ENCODE measurements around the gene IL6ST.

Gene IL6ST

DNA sequence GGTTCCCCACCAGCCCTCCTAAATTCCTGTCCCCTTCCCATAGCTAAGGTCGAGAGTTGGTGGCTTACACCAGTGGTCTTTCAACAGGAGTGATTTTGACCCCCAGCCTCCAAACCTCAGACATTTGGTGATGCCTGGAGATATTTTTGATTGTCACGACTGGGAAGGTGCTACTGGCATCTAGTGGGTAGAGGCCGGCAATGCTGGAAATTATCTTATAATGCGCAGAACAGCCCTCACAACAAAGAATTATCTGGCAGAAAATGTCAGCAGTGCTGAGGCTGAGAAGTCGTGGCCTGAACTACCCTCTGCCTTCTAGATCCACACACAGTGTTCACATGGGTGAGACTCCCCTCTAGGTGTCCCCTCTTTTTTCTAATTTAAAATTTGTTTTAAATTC lies 74.0 kb downstream of the IL6ST start:
- no peak for DNase-seq (ENCODE audit: low spot score)

DNA sequence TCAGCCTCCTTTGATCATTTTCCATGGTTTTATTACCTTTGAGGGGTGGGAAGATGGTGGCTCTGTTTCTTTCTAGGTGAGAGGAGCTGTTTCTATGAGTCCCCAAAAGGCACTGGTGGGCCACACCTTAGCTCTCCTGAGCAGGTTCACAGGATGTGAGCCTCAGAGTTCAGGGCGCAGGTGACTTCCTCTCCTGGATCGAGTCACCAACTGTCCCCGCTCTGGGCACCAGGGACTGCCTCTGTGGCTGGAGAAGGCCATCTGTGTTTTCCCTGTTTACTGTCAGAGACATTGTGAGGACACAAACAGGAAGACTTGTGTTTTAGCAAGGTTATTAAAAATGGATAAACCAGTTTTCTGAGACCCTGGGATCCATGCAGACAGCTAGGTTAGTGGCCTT lies 75.1 kb downstream of the IL6ST start:
- DNase-seq (ENCODE audit: low spot score): no peak

DNA sequence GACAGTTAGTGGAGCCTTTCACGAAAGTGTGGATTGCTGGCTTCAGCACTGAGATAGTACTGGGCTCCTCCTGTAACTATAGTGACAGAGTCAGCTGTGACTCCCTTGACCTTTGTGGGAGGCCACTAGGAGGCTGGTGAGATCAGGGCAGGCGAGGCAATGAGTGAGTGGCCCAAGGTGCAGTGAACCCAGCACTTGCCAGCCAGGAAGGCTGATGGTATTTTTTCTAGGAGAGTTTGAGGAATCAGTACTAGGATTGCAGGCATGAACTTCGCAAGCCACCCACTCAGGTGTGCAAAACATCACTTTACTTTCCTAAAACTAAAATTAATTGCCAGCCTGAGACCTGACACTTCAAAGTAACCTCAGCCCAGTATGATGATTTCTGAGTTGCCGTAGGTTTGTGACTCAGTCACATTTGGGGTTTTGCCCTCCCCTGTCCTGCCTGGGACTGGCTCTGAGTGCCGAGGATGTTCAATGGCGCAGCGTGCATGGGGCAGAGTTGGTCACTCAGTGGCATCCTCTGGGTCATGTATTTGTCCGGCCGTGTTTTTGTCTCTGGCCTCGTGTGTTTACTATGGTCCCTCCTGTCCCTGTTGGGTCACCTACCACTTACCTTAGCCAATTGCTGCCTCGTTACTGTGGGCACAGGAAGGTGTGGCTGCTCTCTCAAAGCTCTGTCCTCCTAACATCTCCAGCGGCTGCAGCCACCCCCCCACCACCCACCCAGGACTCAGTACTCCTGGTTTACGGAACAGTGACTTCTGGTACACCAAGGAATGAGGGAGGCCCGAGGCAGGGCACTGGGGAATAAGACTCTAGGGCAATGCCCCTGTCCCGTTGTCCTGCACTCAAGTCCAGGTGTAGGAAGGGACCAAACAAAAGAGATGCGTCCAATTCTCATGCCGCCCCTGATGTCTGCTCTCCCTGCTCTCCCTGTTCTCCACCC lies 76.4 kb downstream of the IL6ST start:
- no peak for DNase-seq (ENCODE audit: low spot score)

DNA sequence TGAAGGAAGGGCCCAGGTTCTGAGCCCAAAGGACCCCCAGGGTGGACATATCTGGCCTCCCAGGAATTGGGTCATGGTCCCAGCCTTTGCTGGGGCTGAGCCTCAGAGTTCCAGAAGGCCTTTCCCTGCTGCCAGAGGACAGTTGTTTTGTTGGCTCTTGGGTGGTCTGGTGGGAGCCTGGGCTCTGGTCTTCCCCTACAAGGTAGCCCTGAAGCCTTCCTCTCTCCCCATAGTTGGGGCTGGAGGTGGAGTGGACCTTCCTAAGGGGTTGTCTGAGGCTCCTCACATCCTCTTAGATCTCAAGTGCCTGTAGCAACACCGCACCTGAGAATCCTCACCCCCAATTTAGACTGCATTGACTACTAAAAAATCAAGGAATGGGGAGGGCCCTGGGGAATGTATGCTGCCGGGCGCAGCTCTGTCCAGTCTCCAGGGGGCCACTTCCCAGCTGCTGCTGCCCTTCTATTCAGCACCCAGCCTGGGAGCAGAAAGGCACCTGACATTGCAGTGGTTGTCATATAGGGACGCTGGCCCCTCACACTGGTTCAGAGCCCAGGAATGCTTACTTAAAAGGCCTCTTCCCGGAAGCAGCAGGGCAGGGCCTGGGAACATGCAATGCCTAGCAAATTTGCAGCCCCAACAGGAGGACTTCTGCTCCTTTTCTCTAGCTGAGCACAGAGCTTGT lies 77.2 kb downstream of the IL6ST start:
- DNase-seq (ENCODE audit: low spot score): no peak

DNA sequence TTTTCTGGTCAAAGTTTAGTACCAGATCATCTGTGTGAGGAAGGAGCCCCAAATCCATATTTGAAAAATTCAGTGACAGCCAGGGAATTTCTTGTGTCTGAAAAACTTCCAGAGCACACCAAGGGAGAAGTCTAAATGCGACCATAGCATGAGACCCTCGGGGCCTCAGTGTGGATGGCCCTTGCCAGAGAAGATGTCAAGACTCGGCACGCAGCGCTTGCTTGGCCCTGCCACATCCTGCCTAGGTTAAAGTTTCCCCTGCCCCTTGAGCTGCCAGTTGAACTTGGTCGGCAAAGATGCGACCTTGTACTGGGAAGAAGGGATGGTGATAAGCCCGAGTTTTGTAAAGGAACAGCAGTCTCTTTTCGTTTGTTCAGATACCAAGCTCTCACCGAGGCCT lies 77.8 kb downstream of the IL6ST start:
- no peak for DNase-seq (ENCODE audit: low spot score)

DNA sequence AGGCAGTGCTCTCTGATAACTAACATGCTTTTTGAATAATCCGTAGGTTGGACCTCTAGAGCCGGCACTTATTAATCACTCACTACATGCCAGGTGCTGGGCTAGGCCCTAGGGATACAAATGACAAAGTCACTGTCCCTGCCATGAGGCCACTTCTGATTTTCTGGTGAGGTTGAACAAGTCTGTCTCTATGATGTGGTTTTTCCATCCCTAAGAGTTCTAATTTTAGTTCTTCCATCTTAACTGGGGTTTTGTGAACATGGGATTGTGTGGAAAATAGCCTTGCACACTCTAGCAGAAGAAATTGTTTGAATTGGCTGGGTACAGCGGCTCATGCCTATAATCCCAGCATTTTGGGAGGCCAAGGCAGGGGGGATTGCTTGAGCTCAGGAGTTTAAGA lies 79.0 kb downstream of the IL6ST start:
- no peak for DNase-seq (ENCODE audit: low spot score)

DNA sequence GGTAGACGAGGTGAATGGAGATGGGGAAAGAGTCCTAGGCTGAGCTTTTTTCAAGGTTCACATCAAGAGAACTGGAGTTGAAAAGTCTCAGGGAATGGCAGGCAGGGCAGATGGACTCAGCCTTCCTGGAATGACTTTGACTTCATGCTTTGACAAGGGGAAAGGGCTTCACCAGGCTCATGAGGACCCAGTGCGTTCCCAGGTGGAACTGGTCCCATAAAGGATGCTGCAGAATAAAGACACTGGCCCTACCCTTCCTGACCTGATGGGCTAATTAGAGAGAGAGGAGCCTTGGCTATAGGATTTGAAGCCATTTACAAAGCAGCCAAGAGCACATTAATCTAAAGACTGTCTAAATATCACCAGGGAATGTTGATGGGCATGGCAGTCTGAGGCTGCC lies 79.8 kb downstream of the IL6ST start:
- DNase-seq (ENCODE audit: low spot score): no peak

DNA sequence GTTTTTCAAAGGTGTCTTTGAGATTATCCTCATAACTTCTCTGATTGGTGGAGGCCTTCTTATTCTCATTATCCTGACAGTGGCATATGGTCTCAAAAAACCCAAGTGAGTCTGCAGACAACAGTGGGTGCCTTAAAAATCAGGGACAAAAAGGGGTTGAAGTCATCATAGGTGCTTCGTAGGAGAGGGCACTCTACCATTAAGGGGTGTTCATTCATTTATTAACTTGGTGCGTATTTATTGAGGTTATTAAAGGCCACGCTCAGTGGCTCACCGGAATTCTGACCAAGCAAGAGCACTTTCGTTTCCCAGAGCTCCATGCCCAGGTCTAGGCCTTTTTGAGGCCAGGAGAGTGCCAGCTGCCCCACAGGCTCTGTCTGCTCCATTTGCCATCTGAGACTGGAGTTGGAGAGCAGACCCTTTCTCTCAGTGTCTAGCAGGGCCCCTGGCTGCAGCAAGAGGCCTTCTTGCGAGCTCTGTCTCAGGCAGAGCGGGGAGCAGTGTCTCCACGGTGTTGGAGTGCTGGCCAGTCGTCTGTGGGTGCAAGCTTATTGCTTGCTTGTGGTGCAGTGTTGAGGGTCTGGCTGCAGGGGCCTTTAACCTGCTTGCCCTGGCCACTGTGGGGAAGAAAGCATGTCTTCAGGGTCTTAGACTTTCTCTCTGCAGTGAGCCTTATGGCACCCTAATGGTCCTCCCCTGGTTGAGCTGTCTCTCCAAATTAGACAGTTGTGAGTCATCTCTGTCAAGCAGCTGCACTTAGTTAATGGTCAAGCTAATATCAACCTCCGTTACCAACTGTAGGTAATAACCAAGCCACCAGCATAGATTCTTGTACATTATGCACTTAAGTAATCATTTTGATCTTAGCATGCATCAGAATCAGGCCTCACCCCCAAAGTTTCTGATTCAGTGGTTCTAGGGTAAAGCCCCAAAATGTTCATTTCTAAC lies 81.0 kb downstream of the IL6ST start:
- DNase-seq (ENCODE audit: low spot score): no peak

DNA sequence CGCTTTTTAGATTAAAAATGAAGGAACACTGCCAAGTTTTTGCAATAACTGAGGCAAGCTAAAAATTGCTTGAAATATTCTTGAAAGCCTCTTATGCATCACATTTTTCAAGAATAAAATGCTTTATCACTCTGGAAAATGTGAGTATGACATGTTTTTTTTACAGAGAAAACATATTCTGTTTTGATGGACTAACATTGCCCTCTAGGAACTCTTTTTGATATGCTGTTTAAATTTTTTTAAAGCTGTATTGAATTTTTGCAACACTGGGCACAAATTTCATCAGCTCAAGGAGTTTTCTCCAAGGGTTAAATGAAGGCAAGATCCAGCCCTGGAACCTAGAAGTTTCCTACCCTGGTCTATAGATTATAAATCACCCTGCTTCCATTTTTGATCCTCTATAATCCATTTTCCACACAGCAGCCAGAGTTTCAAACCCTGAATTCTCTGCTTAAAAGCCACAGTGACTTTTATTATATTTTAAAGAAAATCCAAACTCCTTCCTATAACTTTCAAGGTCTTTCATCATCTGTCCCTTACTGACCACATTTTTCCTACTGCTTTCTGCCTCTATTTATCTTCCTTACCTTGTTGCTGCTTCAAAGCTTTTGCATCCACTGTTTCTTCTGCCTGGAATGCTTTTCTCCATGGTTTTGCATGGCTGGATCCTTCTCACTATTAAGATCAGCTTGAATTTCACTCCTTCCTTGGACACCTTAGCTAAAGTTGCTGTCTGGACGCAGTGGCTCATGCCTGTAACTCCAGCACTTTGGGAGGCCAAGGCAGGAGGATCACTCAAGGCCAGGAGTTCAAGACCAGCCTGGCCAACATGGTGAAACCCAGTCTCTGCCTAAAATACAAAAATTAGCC lies 82.7 kb downstream of the IL6ST start:
- DNase-seq (ENCODE audit: low spot score): no peak

DNA sequence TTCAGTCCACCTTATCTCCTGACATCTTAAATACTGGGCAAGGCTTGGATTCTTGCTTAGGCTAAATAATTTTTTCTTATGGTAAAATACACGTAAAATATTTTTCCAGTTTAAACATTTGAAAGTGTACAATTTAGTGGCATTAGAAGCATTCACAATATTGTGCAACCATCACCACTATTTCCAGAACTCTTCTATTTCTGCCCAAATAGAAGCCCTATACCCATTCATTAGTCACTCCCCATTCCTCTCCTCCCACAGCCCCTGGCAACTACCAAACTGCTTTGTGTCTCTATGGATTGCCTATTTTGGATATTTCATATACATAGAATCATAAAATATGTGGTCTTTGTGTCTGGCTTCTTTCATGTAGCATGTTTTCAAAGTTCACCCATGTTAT lies 86.0 kb downstream of the IL6ST start:
- DNase-seq (ENCODE audit: low spot score): no peak

DNA sequence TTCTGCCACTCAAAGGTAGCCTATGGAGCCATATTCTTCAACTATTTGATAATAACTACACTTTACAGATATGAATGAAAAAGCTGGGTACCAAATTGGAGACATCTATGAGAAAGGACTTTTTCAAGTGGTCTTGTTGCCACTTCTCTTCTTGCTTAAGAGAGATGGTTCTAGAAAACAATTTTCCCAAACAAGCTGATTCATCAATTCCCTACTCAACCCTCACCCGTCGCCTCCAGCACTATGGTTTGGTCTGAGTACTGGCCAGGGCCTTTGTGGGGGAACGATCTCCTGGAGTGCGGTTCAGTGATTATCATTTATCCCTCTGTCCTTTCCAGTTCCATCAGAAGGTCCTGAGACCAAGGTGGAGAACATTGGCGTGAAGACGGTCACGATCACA lies 86.8 kb downstream of the IL6ST start:
- DNase-seq (ENCODE audit: low spot score): no peak

DNA sequence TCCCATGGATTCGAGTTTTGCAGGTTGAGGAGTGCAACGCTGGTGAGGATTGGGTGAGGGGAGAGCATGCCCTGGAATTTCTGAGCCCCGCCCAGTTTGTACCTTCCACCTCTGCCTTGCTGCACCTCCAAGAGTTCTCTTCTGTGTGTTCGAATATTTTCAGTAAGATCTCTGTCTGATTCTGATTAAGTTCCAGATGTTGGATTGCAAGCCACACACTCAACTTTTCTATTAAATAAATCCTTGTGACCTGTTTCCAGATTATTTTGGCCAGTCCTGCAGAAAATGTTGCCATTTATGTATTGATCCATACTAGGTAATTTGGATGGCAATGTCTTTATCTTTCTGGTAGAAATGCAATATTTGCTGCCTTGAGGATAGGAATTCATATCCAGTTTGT lies 89.5 kb downstream of the IL6ST start:
- no peak for DNase-seq (ENCODE audit: low spot score)

DNA sequence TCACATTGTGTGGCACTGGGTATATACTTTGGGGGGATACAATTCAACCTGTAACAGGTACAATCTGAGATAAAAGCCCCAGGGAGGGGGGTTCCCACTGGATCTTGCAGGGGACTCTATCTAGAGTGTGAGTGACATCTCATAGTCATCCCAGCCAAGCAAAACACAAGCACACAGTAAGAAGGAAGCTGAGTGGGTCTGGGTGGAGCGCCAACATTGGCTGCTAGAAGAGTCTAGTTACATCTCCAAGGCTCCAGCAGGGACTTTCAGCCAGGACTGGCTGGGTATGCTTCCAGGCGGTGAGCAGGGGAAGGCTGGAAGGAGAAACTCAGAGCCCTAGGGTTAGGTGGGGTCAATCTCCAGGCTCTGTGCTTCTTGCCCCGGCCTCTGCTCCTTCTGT lies 90.6 kb downstream of the IL6ST start:
- no peak for DNase-seq (ENCODE audit: low spot score)

DNA sequence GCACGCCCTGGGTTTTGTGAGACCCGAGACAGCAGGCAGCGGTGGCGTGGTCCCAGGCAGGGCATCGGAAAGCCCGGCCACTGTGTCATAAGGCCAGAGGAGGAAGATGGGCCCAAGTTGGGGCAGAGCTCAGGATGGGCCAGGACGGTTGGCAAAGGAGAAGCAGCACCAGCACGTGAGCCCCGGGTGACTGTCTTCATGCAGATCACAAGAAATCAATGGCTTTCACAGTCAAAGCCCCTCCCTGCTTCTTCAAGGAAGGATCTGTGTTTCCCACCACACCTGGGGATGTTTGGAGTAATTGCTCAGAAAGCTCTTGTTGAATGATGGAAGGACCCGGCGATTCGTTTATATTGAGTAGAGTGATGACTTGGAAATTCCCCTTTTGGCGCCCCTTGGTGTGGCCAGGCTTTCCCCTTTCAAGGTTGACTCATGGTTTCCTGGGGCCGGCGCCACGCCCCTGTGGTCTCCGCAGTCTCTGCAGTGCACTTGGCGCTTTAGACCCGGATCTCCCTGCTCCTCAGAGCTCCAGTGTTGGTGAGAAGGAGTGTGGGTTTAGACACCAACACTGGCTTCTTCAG lies 91.6 kb downstream of the IL6ST start:
- no peak for DNase-seq (ENCODE audit: low spot score)

DNA sequence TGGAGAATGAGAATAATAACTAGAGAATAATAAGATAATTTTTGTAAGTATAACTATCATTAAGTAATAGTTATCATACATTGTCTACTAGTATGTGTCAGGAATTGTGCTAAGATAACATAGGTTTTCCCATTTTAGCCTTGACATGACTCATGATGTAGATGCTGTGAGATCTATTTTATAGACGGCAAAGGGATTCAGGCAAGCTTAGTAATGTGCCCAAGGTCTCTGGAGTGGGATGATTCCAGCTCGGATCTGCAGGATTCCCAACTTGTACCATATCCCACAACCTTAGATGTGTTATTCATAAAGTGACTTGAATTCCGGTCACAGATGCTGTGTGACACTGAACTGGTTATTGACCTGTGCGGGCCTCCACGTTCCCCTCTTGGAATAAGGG lies 92.1 kb downstream of the IL6ST start:
- no peak for DNase-seq (ENCODE audit: low spot score)

DNA sequence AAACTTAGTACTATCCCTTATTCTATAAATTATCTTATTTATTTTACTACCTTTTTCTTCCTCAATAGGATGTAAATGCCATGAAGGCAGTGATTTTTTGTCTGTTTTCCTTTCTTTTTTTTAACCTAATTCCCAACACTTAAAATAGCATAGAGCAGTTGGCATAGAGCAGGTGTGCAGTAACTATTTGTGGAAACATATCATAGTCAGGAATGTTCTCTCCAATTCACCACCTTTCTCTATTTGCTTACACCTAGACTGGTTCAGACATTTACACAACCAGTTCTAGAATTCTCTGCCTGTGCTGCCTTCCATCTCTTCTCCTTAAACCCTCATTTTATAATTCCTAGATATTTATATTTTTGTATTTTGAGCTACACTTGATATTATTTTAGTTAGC lies 94.0 kb downstream of the IL6ST start:
- DNase-seq (ENCODE audit: low spot score): no peak

DNA sequence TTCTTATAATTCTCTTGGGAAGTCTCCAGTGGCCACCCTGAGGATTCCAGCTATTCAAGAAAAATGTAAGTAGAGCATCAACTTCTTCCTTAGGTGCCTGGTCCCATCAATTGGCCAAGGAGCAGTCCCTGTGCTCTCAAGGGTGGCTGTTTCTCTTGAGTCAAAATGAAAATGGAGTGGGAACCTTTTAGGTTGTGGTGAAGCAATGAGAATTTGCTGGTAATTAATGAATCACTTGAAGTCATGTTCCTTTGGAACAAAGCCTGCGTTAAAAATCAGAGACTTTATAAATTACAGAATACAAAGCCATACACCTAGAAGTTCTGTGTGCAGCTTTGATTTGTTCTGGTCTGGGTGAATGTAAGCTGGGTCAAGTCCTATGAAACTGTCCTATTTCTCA lies 94.7 kb downstream of the IL6ST start:
- DNase-seq (ENCODE audit: low spot score): no peak

DNA sequence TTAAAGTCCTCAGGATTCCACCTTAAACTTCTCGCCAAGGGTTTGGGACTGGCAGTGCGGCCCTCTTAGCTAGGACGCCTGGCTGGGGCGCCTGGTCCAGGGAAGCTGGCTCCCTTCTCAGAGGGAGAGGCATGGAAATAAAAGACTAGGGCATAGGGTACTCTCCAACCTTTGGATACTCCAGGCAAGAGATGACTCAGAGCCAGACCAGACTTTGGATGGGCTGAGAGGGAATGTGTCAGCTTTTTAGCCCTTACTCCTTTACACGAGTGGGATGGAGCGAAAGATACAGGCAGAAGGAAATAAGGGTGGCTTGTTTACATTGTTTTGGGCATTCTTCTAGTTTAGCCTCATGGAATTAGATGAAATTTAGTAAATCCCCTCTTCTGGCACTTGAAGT lies 95.4 kb downstream of the IL6ST start:
- no peak for DNase-seq (ENCODE audit: low spot score)

DNA sequence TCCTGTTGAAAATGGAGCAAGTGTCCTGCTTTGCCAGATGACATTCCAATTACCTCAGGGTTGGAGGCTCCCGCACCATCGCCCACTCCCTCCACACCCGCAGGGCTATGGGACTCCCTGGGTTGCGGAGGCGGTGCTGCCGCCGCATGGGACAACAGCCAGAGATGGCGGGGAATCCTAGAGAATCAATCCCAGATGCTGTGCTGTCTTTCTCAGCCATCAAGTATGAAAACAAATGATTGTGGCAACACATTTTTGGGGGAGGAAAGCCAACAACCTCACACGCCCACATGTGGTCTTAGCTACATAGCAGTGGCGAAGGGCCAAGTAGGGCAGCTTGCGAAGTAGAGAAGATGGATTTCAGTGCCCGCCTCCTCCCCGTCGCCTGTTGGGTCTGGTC lies 96.9 kb downstream of the IL6ST start:
- no peak for DNase-seq (ENCODE audit: low spot score)

DNA sequence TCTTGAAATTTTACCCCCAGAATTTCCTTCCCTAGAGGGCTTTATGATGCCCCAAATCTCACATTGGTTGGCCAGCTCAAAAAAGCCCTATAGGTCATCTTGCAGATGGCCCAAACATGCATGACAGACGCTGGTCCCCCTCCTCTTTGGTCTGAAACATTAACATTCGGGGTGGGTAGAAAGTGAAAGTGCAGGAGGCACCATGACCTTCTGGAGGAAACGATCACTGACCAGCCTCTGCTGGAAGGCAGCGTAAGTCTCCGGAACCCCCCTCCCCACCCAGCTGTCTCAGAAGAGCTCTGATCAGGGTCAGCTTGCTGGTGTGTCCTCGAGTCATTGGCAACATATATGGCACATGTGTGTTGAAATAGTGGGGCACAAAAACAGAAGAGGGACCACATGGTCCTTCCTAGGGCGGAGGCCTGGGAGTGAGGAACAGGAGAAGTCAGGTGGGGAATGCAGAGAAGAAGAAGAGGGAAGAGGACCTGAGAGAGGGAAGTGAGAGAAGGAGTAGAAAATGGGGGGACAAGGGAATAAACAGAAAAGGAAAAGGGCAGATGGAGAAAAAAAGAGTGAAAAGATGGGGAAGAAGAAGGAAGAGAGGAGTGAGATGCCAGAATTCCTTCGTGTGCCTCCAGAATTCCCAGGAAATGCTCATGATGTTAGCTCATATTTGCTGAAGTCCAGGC lies 97.4 kb downstream of the IL6ST start:
- no peak for DNase-seq (ENCODE audit: low spot score)

Measured in SK-N-DZ (cell line).